ENCODE measurements around the gene ERGIC2.
A peak's percentile ranks its signal among the peaks of the same experiment; 100 is the strongest.

Gene ERGIC2

DNA sequence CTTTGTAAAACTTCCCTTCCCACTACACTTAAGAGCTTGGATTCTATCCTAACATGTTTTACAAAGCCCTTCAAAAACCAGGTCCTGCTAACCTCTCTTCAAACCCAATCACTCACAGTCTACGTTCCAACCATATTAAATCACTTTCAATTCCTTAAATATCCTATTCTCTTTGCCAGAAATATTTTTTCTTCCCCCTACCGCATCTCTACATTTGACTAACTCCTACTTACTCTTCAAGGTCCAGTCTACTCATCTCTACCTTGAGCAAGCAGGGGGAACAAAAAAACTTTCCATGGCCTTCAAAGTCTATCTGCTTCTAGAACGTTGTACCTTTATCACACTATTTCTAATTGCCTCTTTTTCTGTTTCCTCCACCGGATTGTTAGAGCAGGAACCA, 6.1 kb downstream of the ERGIC2 start:
- DNase-seq (ENCODE audit: low spot score), result no peak

DNA sequence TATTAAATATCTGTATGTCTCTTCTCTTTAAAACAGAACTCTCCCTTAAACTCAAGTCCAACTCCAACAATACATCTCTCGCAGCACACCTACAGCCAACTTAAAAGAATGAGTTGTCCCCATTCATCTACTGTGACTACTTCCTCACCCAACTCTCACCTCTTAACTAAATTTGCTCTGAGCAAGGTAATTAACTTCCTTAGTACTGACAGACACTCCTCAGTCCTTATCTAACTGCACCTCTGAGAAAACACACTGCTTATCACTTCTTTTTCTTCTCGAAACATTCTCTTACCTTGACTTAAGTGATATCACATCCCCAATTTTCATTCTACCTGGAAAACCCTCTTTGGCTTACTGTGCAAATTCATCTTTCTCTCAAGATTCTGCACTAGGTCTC, 7.0 kb downstream of the ERGIC2 start:
- no peak for DNase-seq (ENCODE audit: low spot score)

DNA sequence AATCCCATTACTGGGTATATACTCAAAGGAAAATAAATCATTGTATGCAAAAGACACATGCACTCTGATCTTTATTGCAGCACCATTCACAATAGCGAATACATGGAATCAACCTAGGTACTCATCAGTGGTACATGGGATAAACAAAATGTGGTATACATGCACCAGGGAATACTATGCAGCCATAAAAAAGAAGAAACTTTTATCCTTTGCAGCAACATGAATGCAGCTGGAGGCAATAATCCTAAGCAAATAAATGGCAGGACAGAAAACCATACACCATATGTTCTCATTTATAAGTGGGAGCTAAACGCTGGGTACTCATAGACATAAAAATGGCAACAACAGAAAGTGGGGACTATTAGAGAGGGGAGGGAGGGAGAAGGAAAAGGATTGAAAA, 15.9 kb downstream of the ERGIC2 start:
- DNase-seq (ENCODE audit: low spot score), result no peak

DNA sequence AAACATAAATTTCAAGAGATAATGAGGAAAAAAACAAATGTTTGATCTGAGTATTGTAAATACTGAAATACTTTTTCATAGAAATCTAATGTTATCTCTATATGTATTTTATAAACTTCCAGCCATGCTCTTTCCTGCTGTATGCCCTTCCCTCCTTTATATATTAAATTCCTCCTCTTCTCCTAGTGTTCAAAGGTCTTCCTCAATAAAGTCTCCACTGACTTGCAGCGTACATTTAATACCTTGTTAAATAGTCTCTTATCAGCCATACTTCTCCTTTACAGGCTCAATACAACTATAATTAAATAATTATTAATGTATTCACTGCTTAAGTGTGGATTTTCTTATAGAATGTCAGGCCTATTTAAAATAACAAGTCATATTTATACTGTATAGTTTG, 26.0 kb downstream of the ERGIC2 start:
- no peak for DNase-seq (ENCODE audit: low spot score)

DNA sequence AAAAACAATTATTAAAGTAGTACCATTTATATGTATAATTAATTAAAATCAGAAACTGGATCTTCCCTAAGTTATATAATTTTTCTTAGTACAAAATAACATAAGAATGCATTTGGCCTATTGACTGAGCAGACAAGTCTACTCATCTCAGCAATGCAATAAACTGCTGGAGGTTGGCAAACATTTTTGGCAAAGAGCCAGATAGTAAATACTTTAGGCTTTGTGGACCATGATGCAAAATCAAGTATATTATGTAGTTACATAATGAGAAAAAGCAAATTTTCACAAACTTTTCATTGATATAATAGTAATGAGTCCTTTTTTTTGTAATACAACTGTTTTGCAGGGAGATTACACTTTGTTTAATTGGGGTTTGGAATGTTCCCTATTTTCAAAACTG, 30.9 kb downstream of the ERGIC2 start:
- DNase-seq (ENCODE audit: low spot score), result no peak

DNA sequence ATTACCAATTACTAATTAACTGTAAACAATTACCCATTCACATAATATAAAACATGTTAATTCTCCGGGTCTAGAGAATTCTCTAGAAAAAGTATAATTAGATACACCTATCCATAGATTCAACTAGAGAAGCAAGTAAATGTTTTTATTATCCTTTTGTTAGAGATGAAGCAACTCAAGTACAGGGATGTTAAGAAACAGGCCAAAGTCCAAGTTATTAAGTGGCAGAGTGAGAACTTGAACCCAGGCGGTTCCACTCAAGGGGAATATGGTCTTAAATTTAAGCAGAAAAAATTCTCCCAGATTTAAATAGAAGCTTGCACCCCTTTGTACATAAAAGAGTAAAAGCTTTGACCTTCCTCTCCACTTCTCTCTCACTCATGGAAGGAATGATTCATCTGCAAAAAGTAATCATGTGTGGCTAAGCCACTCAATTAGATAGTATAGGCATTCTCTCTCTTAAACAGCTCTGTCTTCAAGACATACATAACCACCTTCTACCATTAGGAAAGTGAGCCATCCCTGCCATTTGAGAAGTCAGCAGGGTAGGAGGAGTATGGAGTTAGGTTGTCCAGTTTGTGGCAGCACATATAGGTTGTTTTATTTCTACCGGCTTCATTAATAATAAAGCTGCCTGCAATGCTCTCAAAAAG, 34.1 kb downstream of the ERGIC2 start:
- DNase-seq (ENCODE audit: low spot score), result no peak

DNA sequence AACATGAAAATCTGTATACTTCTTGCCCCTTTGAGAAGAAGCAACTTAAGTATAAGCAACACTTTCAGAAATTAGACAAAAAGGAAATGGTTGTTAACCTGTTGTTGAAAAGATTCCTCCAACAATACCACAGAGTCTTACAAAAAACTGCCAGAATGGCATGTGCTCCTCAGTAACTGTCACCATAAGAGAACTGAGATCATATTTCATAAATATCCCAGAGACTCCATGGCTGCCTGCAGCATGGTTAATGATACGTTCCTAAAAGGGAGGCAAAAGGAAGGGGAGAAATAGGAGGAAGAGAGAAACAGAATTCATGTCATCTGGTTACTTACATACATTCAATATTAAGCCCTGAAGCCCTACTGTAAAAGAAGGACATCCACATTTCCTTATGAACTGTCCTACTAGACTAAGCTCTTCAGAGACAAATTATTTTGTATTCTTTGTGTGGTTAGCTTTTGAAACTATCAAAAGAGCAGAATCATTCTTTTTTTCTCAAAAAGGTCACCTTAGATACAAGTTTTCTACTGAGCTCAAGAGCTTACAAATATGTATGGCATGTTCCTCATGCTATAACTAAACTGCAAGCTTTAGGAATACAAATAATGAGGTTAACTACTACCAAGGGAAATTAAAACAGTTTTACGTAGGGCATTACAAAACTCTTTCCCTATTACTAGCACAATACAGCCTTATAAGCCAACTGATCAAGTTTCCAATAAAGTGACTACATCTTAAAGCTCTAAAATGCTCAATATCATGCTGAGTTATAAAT, 37.8 kb downstream of the ERGIC2 start:
- DNase-seq (ENCODE audit: low spot score), result no peak

DNA sequence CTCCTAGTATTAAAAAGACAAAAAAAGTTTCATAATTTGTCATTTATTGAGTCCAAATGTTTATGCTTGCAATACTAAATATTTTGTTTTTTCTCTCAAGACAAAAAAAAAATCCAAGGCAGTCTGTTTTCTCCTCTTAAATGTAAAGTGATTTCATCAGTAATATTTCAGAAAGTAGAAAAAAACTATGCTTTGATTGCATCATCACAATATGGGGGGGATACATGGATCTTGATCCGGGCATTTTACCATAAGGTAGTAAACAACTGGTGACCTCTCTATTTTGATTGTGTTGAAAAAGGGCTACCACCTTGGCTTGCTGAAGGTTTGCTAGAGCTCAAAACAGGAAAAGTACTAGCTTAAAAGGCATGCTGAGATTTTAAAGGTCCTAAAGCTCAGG, 43.6 kb downstream of the ERGIC2 start:
- DNase-seq (ENCODE audit: low spot score), result no peak

DNA sequence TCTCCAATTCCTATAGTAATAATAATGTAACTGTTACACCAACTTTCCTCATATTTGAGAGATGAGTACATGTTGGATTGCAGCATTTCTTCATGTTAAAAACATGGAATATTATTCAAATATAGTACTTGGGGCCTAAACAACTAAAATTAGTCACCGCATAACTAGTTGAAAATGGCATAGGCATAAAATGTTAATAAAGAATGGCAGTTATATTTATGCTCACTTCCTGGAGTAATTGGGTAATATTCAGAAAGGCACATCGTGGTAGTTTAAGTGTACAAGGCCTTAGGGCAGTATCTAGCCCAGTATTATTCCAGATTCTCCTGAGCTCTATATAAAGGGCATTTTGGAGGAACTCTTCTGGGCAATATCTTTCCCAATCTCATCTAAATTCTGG, 46.0 kb downstream of the ERGIC2 start:
- no peak for DNase-seq (ENCODE audit: low spot score)

DNA sequence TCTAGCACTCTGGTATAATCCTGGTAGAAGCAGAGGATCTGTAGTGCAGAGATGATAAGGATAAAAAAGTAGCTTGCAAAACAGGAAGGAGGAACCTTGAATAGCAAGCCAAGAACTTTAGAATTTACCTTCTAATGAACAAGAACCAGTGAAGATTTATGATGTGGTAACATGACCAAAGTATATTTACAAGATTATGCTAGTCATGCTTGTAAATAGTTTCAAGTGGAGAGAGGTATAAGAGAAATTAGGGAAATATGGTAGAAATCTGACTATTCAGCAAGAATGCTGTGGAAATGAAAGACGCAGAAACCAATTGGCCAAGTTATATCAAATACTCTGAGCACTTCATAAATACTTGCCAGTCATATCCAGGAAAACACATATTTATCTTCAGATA, 47.8 kb downstream of the ERGIC2 start:
- DNase-seq (ENCODE audit: low spot score), result no peak

DNA sequence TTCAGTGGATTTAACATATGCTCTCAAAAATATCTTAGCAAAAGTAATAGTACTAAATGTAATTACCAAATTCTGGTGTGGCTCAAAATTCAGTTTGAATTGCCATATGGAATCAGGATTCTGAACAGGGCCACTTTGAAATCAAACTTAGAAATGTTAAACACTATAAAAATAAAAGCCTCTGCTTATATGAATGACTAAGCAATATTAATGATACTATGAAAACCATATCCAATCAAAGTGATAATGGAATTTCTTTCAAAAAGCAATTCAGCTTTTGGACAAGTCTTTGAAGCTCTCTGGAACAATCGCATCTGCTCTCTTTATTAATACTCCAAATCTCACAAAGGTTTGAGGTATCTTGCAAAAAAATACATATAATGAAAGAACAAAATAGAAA, 51.6 kb downstream of the ERGIC2 start:
- DNase-seq (ENCODE audit: low spot score), result no peak

DNA sequence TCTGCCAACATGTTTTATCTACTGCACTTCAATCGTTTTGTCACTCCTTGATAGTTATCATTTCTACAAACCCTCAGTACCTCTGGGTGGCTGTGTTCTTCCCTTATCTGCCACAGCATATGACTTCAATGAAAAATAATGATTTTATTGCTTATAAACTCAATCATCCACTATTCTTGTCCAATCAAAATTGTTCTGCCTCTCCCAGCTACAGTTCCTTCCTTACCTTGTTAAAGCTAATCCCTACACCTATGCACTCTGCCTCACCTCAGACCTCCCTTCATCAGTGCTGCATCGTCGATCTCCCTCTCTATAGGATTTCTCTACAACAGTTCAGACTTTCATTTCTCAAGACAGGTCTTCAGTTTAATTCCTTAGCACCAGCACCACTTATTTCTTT, 58.8 kb downstream of the ERGIC2 start:
- no peak for DNase-seq (ENCODE audit: low spot score)

DNA sequence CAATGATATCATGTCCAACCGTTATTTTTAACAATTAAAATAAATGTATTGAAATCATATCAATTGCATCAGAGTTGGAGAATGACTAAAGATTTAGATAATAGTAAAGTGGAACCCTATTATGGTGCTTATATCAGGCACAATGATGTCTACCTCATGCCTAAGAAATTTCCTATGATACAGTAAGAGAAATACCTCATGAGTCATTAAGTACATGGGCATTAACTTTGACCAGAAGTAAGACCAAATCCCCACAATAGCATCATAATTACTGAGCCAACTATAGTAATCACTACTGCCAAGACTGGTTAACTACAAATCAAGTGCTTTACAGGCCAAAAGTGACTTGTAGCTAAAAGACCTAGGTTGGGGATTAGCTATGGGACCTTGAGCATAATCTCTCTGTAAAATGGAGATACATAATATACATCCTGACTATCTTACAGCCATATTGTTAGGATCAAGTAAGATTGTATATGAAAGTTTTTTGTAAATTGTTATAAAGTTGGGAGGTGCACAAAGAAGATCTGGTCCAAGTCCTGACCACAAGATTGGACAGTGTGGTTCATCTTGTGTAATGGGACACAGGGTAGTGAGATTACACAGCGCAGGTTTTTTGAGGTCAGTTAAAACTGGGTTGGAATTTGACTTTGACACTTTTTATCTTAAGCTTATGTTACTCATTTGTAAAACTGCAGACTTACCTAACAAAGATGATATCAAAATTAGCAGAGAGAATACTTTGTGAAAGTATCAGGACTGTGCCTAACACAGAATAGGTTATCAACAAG, 60.5 kb downstream of the ERGIC2 start:
- no peak for DNase-seq (ENCODE audit: low spot score)

DNA sequence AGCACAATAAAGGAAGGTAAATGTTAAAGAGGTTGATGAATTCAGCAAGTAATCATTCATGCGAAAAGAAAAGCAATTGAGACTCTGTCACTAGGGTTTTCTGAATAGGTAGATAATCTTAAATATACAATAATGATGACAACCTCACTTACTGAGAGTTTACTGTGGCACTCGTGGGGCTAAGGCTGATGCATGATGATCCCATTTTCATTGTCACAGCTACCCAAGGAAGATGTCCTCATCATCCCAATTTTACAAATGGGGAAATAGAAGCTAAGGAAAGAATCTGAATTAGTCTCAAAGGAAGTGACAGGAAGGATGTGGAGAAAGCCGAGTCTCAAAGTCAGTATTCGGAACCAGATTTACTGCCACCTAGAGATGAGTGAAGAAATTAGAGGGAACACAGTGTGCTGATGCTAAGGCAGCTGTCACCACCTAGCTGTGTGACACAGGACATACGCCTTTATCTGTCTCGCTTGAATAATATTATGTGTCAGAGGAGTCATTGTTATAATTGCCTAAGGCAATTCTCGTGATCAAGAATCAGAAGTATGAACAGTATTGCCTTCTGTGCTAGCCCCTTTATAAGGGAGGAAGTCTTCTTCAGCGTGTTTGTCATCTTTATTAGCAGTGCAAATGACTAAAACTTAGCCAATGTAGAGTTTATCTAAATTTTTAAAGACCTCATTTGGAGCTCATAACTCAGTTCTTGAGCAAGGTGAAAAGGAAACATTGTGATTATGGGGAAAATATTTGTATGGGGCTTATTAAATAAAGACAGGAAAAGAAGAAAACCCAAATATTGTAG, 63.2 kb downstream of the ERGIC2 start:
- peak; percentile 56 for DNase-seq (ENCODE audit: low spot score)

DNA sequence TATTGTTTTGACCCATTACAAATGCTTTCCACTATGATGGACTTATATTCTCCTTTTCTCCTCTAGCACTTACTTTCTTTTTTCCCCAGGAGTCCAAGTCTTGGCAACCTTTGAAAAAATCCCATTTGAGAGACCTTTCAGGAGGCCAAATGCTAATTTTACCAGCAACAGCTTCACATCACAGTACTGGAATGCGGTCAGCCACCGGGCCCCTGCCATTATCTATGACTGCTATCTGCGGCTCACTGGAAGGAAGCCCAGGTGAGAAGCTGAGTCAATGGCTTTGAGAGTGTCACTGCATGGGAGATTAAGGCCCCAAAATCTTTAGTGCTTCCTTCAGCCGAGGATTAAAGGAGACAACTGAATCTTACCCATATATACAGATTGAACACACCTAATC, 64.2 kb downstream of the ERGIC2 start:
- no peak for DNase-seq (ENCODE audit: low spot score)

DNA sequence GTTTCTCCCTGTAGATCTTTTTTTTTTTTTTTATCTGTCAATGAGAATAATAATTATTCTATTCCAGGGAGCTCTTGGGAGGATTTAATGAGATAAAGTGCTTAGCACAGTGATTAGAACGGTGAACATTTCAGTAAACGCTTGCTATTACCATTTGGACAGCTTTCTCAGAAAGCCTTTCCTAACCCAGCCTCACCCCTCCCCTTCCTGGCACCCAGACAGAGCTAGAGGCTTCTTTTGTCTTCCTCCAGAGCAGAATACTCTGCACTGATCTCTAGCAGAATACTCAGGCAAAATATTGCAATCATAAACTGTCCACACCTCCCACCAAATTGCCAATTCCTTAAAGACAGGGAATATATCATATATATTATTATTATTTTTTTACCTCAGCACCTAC, 66.6 kb downstream of the ERGIC2 start:
- DNase-seq (ENCODE audit: low spot score), result no peak

DNA sequence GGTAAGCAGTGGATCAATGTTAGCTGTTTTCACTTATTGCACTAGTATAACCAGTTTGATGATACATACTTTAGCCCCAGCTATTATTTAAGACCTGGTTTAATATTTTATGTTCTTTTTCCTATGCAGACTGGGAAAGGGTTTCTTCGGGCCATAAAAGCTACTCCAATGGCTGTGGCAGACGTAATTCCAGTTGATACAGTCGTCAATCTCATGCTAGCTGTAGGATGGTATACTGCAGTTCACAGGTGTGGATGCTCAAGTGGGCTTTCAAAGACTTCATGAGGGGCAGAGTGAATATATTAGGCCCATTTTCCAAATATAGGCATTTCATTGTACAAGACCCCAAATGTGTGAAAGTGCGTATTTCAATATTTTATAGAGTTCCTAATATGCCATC, 70.1 kb downstream of the ERGIC2 start:
- no peak for DNase-seq (ENCODE audit: low spot score)

DNA sequence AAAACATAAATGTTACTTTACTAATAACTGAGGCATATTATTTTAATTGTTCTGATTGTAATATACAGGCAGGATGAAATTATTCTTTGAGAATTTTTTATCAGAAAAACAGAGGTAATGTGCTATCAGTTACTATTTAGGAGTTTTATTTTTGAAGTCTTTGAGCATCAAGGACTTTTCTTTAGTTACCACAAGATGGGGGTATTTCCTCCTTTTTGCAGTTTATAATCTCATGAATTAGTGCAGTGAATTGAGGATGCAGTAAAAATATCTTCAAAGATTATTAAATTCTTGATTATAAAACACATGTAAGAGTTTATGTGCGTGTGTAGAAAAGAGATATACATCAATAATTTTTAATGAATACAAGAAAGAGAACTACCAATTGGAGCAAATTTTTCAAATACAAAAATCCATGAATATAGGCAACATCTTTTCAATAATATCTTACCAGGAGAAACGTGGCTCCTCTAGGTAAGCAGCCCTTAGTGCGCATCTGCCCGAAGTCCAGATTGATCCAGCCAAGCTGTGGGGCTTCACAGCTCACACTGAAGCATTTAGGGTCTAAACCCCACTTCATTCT, 71.6 kb downstream of the ERGIC2 start:
- peak; percentile 9 for DNase-seq (ENCODE audit: low spot score)

DNA sequence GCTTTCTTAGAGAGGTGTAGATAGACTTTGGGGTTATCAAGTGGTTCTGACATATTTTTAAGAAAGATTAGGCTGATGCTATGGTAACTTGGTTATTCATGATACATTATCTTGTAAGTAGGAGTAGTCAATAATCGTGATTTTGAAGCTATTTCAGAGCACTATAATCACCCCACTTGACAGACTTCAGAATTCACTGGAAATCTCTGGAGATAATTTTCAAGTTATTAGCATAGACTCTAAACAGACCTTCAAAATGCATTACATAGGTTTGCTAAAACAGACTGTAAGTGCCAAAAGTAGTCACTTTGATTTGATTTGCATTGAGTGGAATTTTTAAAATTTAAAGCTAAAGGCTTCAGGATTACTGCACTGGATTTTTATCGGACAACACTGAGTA, 74.3 kb downstream of the ERGIC2 start:
- DNase-seq (ENCODE audit: low spot score), result no peak

DNA sequence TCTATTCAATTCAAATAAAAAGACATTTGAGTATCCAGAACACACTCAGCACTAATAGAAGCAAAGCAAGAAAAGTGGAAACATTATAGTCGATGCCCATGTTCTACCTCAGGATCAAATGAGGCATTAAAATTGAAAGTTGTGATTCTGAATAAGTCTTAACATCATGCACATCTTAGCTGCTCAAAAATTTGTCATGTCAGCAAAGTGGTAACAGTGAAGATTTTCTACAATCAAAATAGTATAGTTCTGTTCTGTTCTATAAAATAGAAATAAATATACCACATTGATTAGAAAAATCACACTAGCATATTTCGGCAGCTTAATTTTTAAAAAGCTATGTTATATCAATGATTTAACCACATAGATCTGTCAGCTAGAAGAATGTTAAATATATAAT, 74.7 kb downstream of the ERGIC2 start:
- no peak for DNase-seq (ENCODE audit: low spot score)

DNA sequence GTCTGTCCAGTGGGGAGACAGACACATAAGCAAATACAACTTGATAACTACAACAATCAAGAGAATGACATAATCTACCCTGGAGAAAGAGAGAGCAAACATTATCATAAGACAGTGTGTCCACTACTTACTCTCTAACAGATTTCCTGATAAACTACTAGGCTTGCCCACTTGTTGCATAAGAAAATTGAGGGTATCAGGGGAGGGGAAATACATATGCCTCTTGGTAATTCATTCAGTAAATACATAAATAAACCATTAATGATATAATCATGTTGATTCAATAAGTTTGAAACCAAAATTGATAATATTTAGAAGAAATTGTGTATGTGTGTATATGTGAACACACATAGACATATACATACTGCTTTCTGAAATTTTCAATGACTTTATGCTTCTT, 76.6 kb downstream of the ERGIC2 start:
- DNase-seq (ENCODE audit: low spot score), result no peak

DNA sequence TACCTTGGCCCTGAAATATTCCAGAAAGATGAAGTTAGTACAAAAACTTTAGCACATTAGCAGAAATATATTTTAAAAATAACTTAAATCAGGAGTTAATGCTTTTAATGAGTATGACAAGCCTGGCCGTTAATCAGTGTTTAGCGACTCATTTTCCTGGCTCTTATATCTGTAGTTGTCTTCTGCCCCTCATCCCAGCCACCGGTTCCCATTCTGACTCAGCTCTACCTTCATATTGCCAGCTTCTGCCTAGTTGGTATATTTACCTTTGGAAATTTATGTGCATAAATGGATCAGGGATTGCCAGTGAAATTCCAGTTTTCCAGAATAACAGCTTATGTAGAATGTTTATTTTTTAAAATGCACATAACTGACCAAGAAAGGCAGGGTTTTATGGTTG, 79.9 kb downstream of the ERGIC2 start:
- DNase-seq (ENCODE audit: low spot score), result no peak
